Transverse colon (tissue), 4 donors: Measurements from ENCODE around the gene LRP2BP. TPM values are rescaled to one million over a fixed set of nuclear protein-coding genes. Genes with fewer than 3 reads are reported as not detected.
A peak's percentile ranks its signal among the peaks of the same experiment; 100 is the strongest.

ENCODE experiments used
- DNase-seq: peaks from one replicate; pipeline ENCODE4 v3.0.0-alpha.2; 2019
- H3K27ac ChIP-seq, 4 donors: fragments of 200-600 bp; sonication (generic); 2 replicates each; pipeline ENCODE4 v1.5.1; 2016 to 2018; ENCODE audit warnings: inconsistent platforms in 4 of 4
- H3K27me3 ChIP-seq: fragments of 200-600 bp; sonication (generic); 2 replicates; pipeline ENCODE4 v1.5.1; 2017; ENCODE audit warnings: inconsistent platforms
- H3K36me3 ChIP-seq, 4 donors: fragments of 200-600 bp; sonication (generic); 2 replicates each; pipeline ENCODE4 v1.5.1; 2017 to 2019; ENCODE audit warnings: inconsistent platforms in 4 of 4
- H3K4me1 ChIP-seq, 4 donors: fragments of 200-600 bp; sonication (generic); 2 replicates each; pipeline ENCODE4 v1.5.1; 2017 to 2020; ENCODE audit warnings: inconsistent platforms in 4 of 4
- H3K4me3 ChIP-seq, 4 donors: fragments of 200-600 bp; sonication (generic); 1 replicate in 1 of 4; 2 replicates in 3 of 4; pipeline versions ENCODE4 v1.5.1 to v1.6.1; 2017 to 2019; ENCODE audit warnings: inconsistent platforms in 4 of 4
- H3K9me3 ChIP-seq, 2 donors: fragments of 200-600 bp; sonication (generic); 2 replicates each; pipeline ENCODE4 v1.5.1; 2017 to 2019; ENCODE audit warnings: inconsistent platforms in 2 of 2
- CTCF ChIP-seq, 5 experiments: fragments of 200-600 bp in 3 of 5; fragments of 450-650 bp in 2 of 5; sonication (generic) in 3 of 5; IDR thresholded peaks; 1 replicate in 2 of 5; 2 replicates in 3 of 5; pipeline ENCODE4 v1.5.1; 2016 to 2017; ENCODE audit warnings: antibody characterized with exemption in 5 of 5, inconsistent platforms in 3 of 5, mild to moderate bottlenecking in 2 of 5, moderate library complexity in 1 of 5
- EP300 ChIP-seq: sonication (generic); formaldehyde crosslinking; IDR thresholded peaks from one replicate; pipeline ENCODE4 v1.6.1; 2017; ENCODE audit warnings: antibody characterized with exemption, low read depth
- POLR2A ChIP-seq: fragments of 450-650 bp; IDR thresholded peaks from one replicate; pipeline ENCODE4 v1.6.1; 2016; ENCODE audit warnings: antibody characterized with exemption, mild to moderate bottlenecking, moderate library complexity
- POLR2AphosphoS5 ChIP-seq, 3 donors: sonication (generic); formaldehyde crosslinking; IDR thresholded peaks; one replicate each; pipeline ENCODE4 v1.6.1; 2016; ENCODE audit warnings: antibody characterized with exemption in 3 of 3
- WGBS, 2 donors: methylation state at CpG; one replicate each; pipeline ENCODE4 v1.1.5; 2018; ENCODE audit warnings: low coverage in 1 of 2; 5-methylcytosine and 5-hydroxymethylcytosine counted together
- in situ Hi-C, 4 donors: fragments of 200-750 bp; cut with MboI; loops; one replicate each; pipeline versions ENCODE4 v1.15.0 to v1.15.1; 2017; ENCODE audit warnings: low sequenced_read_pairs in 3 of 4, low pct_ligation_motif_present in 1 of 4, low pct_unique_long_range_greater_than_20kb in 1 of 4
- intact Hi-C: fragments of 100-400 bp; cut with DNase I; formaldehyde crosslinking; loops from one replicate; pipeline ENCODE4 v1.15.1; 2023; ENCODE audit warnings: low total_unique reads
- total RNA-seq, 4 donors: library from RNA; depleted of rRNA; stranded (reverse); fragments of >200 nt; gene quantifications; one replicate each; pipeline ENCODE4 v1.1.0, GENCODE V29; 2016

Gene LRP2BP
- 10 to 100 TPM in 1 of 4 donors, under 1 TPM in 2, not detected in 1; 0.55 to 20.1 (median 0.64) TPM for total RNA-seq

GRCh38 chr4:185395238-185395955, at the start of gene LRP2BP:
TSS of gene LRP2BP (minus strand) at chr4:185395924. CDS start at chr4:185378186, 17,738 bp downstream.
- Histone ChIP-seq H3K4me3 (peak within 1 kb of the TSS; percentile 57 to 80 (median 68)), H3K9me3 (no peaks in the 10 kb centered on the region), H3K27ac (peak within 1 kb of the TSS; percentile 97 to 100 (median 99)), H3K27me3 (no peaks in the 10 kb centered on the region), H3K4me1 (peaks cover 2 to 42% (median 17%) of the 10 kb centered on the region in 4 donors), H3K36me3 (peaks cover 0 to 6% (median 0%) of the 10 kb centered on the region in 4 donors)
- 2 to 3% methylated on average over 12 of the region's 12 CpGs for WGBS, 2 donors
- TF ChIP-seq EP300 = peak; percentile 11
- no peak for TF ChIP-seq CTCF (IDR thresholded peaks at IDR 0.05)
- intact Hi-C loops = loop anchor here (5.0 kb wide), 1 partner anchor 188 kb away; the partner anchor contains the start of gene SNX25
- in situ Hi-C loops = loop anchor here in 2 of 4 donors (10.0 kb wide), 2 partner anchors 181 to 191 kb away; partner anchors contain the start of genes CFAP97 (in 1 of the 2) and SNX25 (in 1 of the 2)
- no peak for DNase-seq

- in situ Hi-C loops = no loop called here
- H3K9me3 ChIP-seq = no peaks in the 10 kb centered on the region
Observed at GRCh38 chr4:185445209-185445608, 49.5 kb upstream of the LRP2BP start.

GRCh38 chr4:185441479-185441878, 45.8 kb upstream of the LRP2BP start:
- no peak overlapping the region for H3K27ac ChIP-seq
- no peaks in the 10 kb centered on the region for H3K4me1 ChIP-seq
- H3K27me3 ChIP-seq = no peaks in the 10 kb centered on the region
- in situ Hi-C loops = no loop called here
- no peaks in the 10 kb centered on the region for H3K36me3 ChIP-seq
- TF ChIP-seq EP300 (no peak), POLR2A (no peak), POLR2AphosphoS5 (IDR thresholded peaks at IDR 0.05) (no peak), CTCF (IDR thresholded peaks at IDR 0.05) (no peak)
- H3K9me3 ChIP-seq = no peaks in the 10 kb centered on the region
- no peak overlapping the region for H3K4me3 ChIP-seq
- intact Hi-C loops = no loop called here
- no peak for DNase-seq
- WGBS, 2 donors = 86 to 91% methylated on average over 2 of the region's 2 CpGs

More at GRCh38 chr4:185445209-185445608, 49.5 kb upstream of the LRP2BP start:
- H3K27ac ChIP-seq = no peak overlapping the region
- no peak for TF ChIP-seq POLR2A
- no peak for TF ChIP-seq POLR2AphosphoS5 (IDR thresholded peaks at IDR 0.05)
- no peak for TF ChIP-seq CTCF (IDR thresholded peaks at IDR 0.05)
- TF ChIP-seq EP300 = no peak
- no peaks in the 10 kb centered on the region for H3K4me1 ChIP-seq
- no peak for DNase-seq
- H3K27me3 ChIP-seq = no peaks in the 10 kb centered on the region
- H3K36me3 ChIP-seq = no peaks in the 10 kb centered on the region
- 83 to 94% methylated on average over 2 of the region's 2 CpGs for WGBS, 2 donors
- no peak overlapping the region for H3K4me3 ChIP-seq
- intact Hi-C loops = no loop called here

- intact Hi-C loops (no loop called here), in situ Hi-C loops (no loop called here)
- H3K4me1 ChIP-seq = no peaks in the 10 kb centered on the region
- H3K36me3 ChIP-seq = no peaks in the 10 kb centered on the region
- TF ChIP-seq EP300 (no peak), POLR2AphosphoS5 (IDR thresholded peaks at IDR 0.05) (no peak)
- DNase-seq = no peak
- no peaks in the 10 kb centered on the region for H3K27me3 ChIP-seq
- no peak overlapping the region for H3K4me3 ChIP-seq
- no peaks in the 10 kb centered on the region for H3K9me3 ChIP-seq
- no peak overlapping the region for H3K27ac ChIP-seq
Observed at GRCh38 chr4:185437809-185438208, 42.1 kb upstream of the LRP2BP start.
